GM12878 (cell line): ENCODE data around the gene PCDHGC5. TPM values are rescaled to one million over a fixed set of nuclear protein-coding genes. Genes with fewer than 3 reads are reported as not detected.

Source experiments
- ATAC-seq: fragments of 200-7000 bp; cut with Tn5 transposase; 3 replicates; pipeline ENCODE4 v1.9.1; 2020; ENCODE audit warnings: mild to moderate bottlenecking, moderate library complexity
- BruUV-seq: library from RNA; stranded (reverse); fragments of 400-500 nt; replicated peaks from 2 replicates; lab custom pipeline; 2021; lab: Mats Ljungman, UMichigan
- CTCF ChIA-PET: fragments of 300-600 bp; sonication (Branson Sonifier 250); formaldehyde crosslinking; extraction: SDS; loops from one replicate; lab custom pipeline; 2021; ENCODE audit warnings: inconsistent platforms; lab: Yijun Ruan, JAX
- POLR2A ChIA-PET: fragments of 350-600 bp; formaldehyde crosslinking; extraction: SDS; loops from one replicate; lab custom pipeline; 2021; ENCODE audit warnings: inconsistent platforms; lab: Charles Lee
- RAD21 ChIA-PET: fragments of 300-600 bp; sonication (Branson Sonifier 250); formaldehyde crosslinking; loops from one replicate; lab custom pipeline; 2023; ENCODE audit warnings: antibody characterized with exemption; ENCODE audit not compliant: unreplicated experiment; lab: Charles Lee
- SMC1A ChIA-PET: fragments of 300-600 bp; sonication (Branson Sonifier 250); formaldehyde crosslinking; loops from one replicate; lab custom pipeline; 2023; ENCODE audit not compliant: unreplicated experiment, uncharacterized antibody; lab: Charles Lee
- DNase-seq: peaks from one replicate; pipeline ENCODE4 v3.0.0-alpha.2; 2011; ENCODE audit warnings: low read depth, low spot score
- FAIRE-seq: peaks from 3 replicates; lab custom pipeline; 2011; peaks lifted over from hg19 to GRCh38; lab: Jason Lieb, UNC
- H2AFZ ChIP-seq: 2 replicates; pipeline ENCODE4 v1.6.0; 2011; ENCODE audit warnings: low read depth, low read length, control low read depth; ENCODE audit not compliant: control insufficient read depth
- H3K27ac ChIP-seq: 2 replicates; pipeline ENCODE4 v1.5.1; 2011; ENCODE audit warnings: control low read depth; ENCODE audit not compliant: control insufficient read depth, insufficient read depth
- H3K27me3 ChIP-seq, 2 experiments: replicated peaks in 1 of 2; 2 replicates each; pipeline versions ENCODE4 v1.6.0 to v1.6.1; 2011; ENCODE audit warnings: low read length in 1 of 2; ENCODE audit not compliant: control insufficient read depth in 2 of 2, insufficient read depth in 2 of 2
- H3K36me3 ChIP-seq, 2 experiments: 2 replicates each; pipeline ENCODE4 v1.5.1; 2011; ENCODE audit warnings: low read length in 1 of 2; ENCODE audit not compliant: control insufficient read depth in 2 of 2, insufficient read depth in 2 of 2
- H3K4me1 ChIP-seq: 2 replicates; pipeline ENCODE4 v1.6.1; 2011; ENCODE audit warnings: mild to moderate bottlenecking, low read length, moderate library complexity, mixed read lengths; ENCODE audit not compliant: control insufficient read depth, insufficient read depth
- H3K4me2 ChIP-seq: 2 replicates; pipeline ENCODE4 v1.6.0; 2011; ENCODE audit warnings: control low read depth; ENCODE audit not compliant: control insufficient read depth, insufficient read depth
- H3K4me3 ChIP-seq: fragments of 200-600 bp; sonication (generic); 2 replicates; pipeline ENCODE4 v1.5.1; 2016
- H3K79me2 ChIP-seq: 2 replicates; pipeline ENCODE4 v1.6.0; 2011; ENCODE audit warnings: low read length; ENCODE audit not compliant: control insufficient read depth, insufficient read depth
- H3K9ac ChIP-seq: 2 replicates; pipeline ENCODE4 v1.8.0; 2011; ENCODE audit warnings: low read length, control low read depth, mixed read lengths; ENCODE audit not compliant: control insufficient read depth, insufficient read depth
- H3K9me3 ChIP-seq: replicated peaks from 3 replicates; pipeline ENCODE4 v1.5.1; 2011; ENCODE audit warnings: mild to moderate bottlenecking, low read length; ENCODE audit not compliant: control insufficient read depth, insufficient read depth
- H4K20me1 ChIP-seq: 2 replicates; pipeline ENCODE4 v1.6.0; 2011; ENCODE audit not compliant: control insufficient read depth, insufficient read depth
- CHD1 ChIP-seq: IDR thresholded peaks from 2 replicates; pipeline ENCODE4 v1.6.1; 2012; ENCODE audit warnings: low read depth, low read length, improper control_type of control experiment
- CTCF ChIP-seq, 3 experiments: IDR thresholded peaks in 2 of 3; conservative IDR thresholded peaks in 1 of 3; 2 replicates each; pipeline ENCODE4 v1.5.1; 2011; ENCODE audit warnings: low read depth in 3 of 3, low read length in 3 of 3, mild to moderate bottlenecking in 3 of 3, control low read depth in 2 of 3, moderate library complexity in 2 of 3, inconsistent platforms in 1 of 3, mixed read lengths in 1 of 3; ENCODE audit not compliant: control insufficient read depth in 2 of 3, insufficient read depth in 1 of 3; ENCODE audit errors: extremely low read depth in 1 of 3
- IRF4 ChIP-seq: IDR thresholded peaks from 2 replicates; pipeline ENCODE4 v1.6.1; 2011; ENCODE audit warnings: low read depth, low read length
- JUND ChIP-seq: IDR thresholded peaks from 2 replicates; pipeline ENCODE4 v1.6.1; 2012; ENCODE audit warnings: low read depth, mild to moderate bottlenecking, low read length, improper control_type of control experiment, moderate library complexity
- LARP7 ChIP-seq: fragments of 450-650 bp; IDR thresholded peaks from 2 replicates; pipeline ENCODE4 v1.6.1; 2017; ENCODE audit warnings: mild to moderate bottlenecking
- MAX ChIP-seq: IDR thresholded peaks from 2 replicates; pipeline ENCODE4 v1.6.1; 2012; ENCODE audit warnings: low read depth, low read length, improper control_type of control experiment
- MEF2A ChIP-seq: IDR thresholded peaks from 2 replicates; pipeline ENCODE4 v1.6.1; 2011; ENCODE audit warnings: low read depth, mild to moderate bottlenecking, low read length, moderate library complexity; ENCODE audit not compliant: insufficient read depth
- NR2F1 ChIP-seq: fragments of 450-650 bp; conservative IDR thresholded peaks from 2 replicates; pipeline ENCODE4 v1.6.1; 2017; ENCODE audit warnings: mild to moderate bottlenecking
- PML ChIP-seq: IDR thresholded peaks from 2 replicates; pipeline ENCODE4 v1.6.1; 2012; ENCODE audit warnings: low read length, inconsistent platforms
- RELB ChIP-seq: fragments of 450-650 bp; IDR thresholded peaks from 2 replicates; pipeline ENCODE4 v1.6.1; 2017; ENCODE audit warnings: low read depth, mild to moderate bottlenecking, moderate library complexity
- TARDBP ChIP-seq: IDR thresholded peaks from 2 replicates; pipeline ENCODE4 v1.6.1; 2016; ENCODE audit warnings: borderline replicate concordance
- WGBS: methylation state at CpG from one replicate; pipeline ENCODE4 v1.1.6; 2016; ENCODE audit warnings: low lambda C conversion rate; ENCODE audit not compliant: insufficient replicate concordance, insufficient coverage; ENCODE audit errors: missing lambda C conversion rate; 5-methylcytosine and 5-hydroxymethylcytosine counted together
- in situ Hi-C: fragments of 300-500 bp; cut with MboI; formaldehyde crosslinking; loops from 9 replicates; pipeline ENCODE4 v1.14.3; 2018; ENCODE audit warnings: mixed read lengths
- intact Hi-C: fragments of 100-400 bp; cut with micrococcal nuclease; formaldehyde crosslinking; loops from one replicate; pipeline ENCODE4 v1.14.2; 2022; ENCODE audit not compliant: unreplicated experiment
- polyA plus RNA-seq, 11 experiments: library from polyadenylated mRNA; depleted of rRNA in 4 of 11; unstranded in 6 of 11; stranded (reverse) in 5 of 11; fragments of >200 nt; fragmentation: Nextera tagmentation in 4 of 11; fragmentation: Illumina TruSeq in 1 of 11; extraction: Ambion mirVana in 4 of 11; extraction: Trizol in 1 of 11; gene quantifications; 1 replicate in 1 of 11; 2 replicates in 10 of 11; pipeline versions ENCODE4 v1.2.1 to v1.2.3, GENCODE V29; 2011 to 2016; ENCODE audit warnings: inconsistent platforms in 2 of 11, missing spikeins in 2 of 11, low read depth in 1 of 11
- total RNA-seq, 4 experiments: library from RNA; depleted of rRNA in 3 of 4; stranded (reverse); fragments of >200 nt in 3 of 4; fragmentation: Illumina TruSeq in 1 of 4; extraction: Trizol in 1 of 4; gene quantifications; 2 replicates each; pipeline versions ENCODE4 v1.2.1 to v1.2.3, GENCODE V29; 2013 to 2021

The PCDHGC5 gene
- total and polyA plus RNA-seq, 10 of the 15 experiments (the other 5 are each of a cell fraction or from before 2014, with no cell fraction given): 0.05 to 0.87 (median 0.18) TPM; not detected in 2

GRCh38 chr5:141439411-141440141, 49.3 kb upstream of the PCDHGC5 start:
- WGBS: 62% methylated on average over 10 of the region's 10 CpGs
- Histone ChIP-seq H3K27me3 (no peaks in the 10 kb centered on the region), H3K27ac (no peak overlapping the region), H3K9ac (no peak overlapping the region)
- CTCF ChIA-PET: interaction anchor here (3.0 kb wide), 1 partner anchor 9 kb away, joined by 13 read pairs; the partner anchor contains the start of gene PCDHGA12
- no peak for TF ChIP-seq CTCF (IDR thresholded peaks at IDR 0.05 in 2 of 3, conservative IDR thresholded peaks at IDR 0.05 in 1 of 3; ENCODE audit: control insufficient read depth in 2 of 3, extremely low read depth in 1 of 3, insufficient read depth in 1 of 3, low read depth in 3 of 3, low read length in 3 of 3)
- TF ChIP-seq IRF4: no peak
- TF ChIP-seq NR2F1: no peak
- no peak for TF ChIP-seq CHD1
- no peak for TF ChIP-seq RELB
- no peak for TF ChIP-seq PML
- no peak for TF ChIP-seq LARP7
- no peak for TF ChIP-seq TARDBP
- no peak for TF ChIP-seq MEF2A
- no peak for TF ChIP-seq MAX
- TF ChIP-seq JUND: no peak
- TF ChIP-seq, all 136 proteins: peak for 0
- no peaks in the 10 kb centered on the region for H3K4me1 ChIP-seq
- FAIRE-seq (no peak), DNase-seq (no peak), ATAC-seq (no peak)
- H3K4me3 ChIP-seq: no peak overlapping the region
- RAD21 ChIA-PET: interaction anchor here (1.3 to 1.5 kb wide), 2 partner anchors 9 to 124 kb away, joined by 3 read pairs; partner anchors contain the start of gene PCDHGA12
- in situ Hi-C loops: no loop called here
- H3K9me3 ChIP-seq: no peaks in the 10 kb centered on the region; the same call in 2 of the 3 replicates
- SMC1A ChIA-PET: no interaction called here
- H2AFZ ChIP-seq: no peak overlapping the region
- POLR2A ChIA-PET: no interaction called here
- intact Hi-C loops: no loop called here
- H3K4me2 ChIP-seq: no peak overlapping the region
- no peaks in the 10 kb centered on the region for H3K79me2 ChIP-seq
- H4K20me1 ChIP-seq: no peaks in the 10 kb centered on the region
- H3K36me3 ChIP-seq: no peaks in the 10 kb centered on the region
- BruUV-seq: no TSS peak
